K562 (cell line): Measurements from ENCODE around the gene SEC23B. TPM values are rescaled to one million over a fixed set of nuclear protein-coding genes. Genes with fewer than 3 reads are reported as not detected.

Experiments used
- ATF1 ChIP-seq, 2 experiments: fragments of 450-650 bp in 1 of 2; IDR thresholded peaks; 2 replicates each; pipeline ENCODE4 v1.6.1; 2016; ENCODE audit warnings: missing compliant biosample characterization in 1 of 2, missing genetic modification characterization in 1 of 2
- BCOR ChIP-seq: fragments of 450-650 bp; IDR thresholded peaks from 2 replicates; pipeline ENCODE4 v1.6.1; 2016
- CBX3 ChIP-seq, 2 experiments: IDR thresholded peaks; 1 replicate in 1 of 2; 2 replicates in 1 of 2; pipeline ENCODE4 v1.6.1; 2012; ENCODE audit warnings: inconsistent platforms in 2 of 2, low read length in 2 of 2, borderline replicate concordance in 1 of 2, control low read depth in 1 of 2
- CEBPG ChIP-seq, 3 experiments: fragments of 200-800 bp in 1 of 3; sonication (Bioruptor generic) in 1 of 3; sonication (generic) in 1 of 3; formaldehyde crosslinking in 1 of 3; IDR thresholded peaks in 2 of 3; conservative IDR thresholded peaks in 1 of 3; 2 replicates each; pipeline versions ENCODE4 v1.6.1 to v1.8.0; 2016 to 2022; ENCODE audit warnings: missing compliant biosample characterization in 2 of 3, missing genetic modification characterization in 2 of 3, mild to moderate bottlenecking in 1 of 3, missing genetic modification reagents in 1 of 3
- CREB1 ChIP-seq, 2 experiments: sonication (generic) in 1 of 2; formaldehyde crosslinking in 1 of 2; IDR thresholded peaks; 2 replicates each; pipeline versions ENCODE4 v1.6.1 to v1.8.0; 2012 to 2022; ENCODE audit warnings: inconsistent platforms in 1 of 2, mild to moderate bottlenecking in 1 of 2, missing genetic modification reagents in 1 of 2, moderate library complexity in 1 of 2
- ETS1 ChIP-seq: conservative IDR thresholded peaks from 2 replicates; pipeline ENCODE4 v1.6.1; 2011; ENCODE audit warnings: low read depth, mild to moderate bottlenecking, low read length; ENCODE audit not compliant: control insufficient read depth
- ILF3 ChIP-seq: fragments of 450-650 bp; IDR thresholded peaks from 2 replicates; pipeline ENCODE4 v1.6.1; 2018; ENCODE audit warnings: antibody characterized with exemption, mild to moderate bottlenecking, moderate library complexity, borderline replicate concordance
- IRF2 ChIP-seq: sonication (generic); formaldehyde crosslinking; IDR thresholded peaks from 2 replicates; pipeline ENCODE4 v1.8.1; 2022; ENCODE audit warnings: mild to moderate bottlenecking, missing genetic modification reagents
- MAFF ChIP-seq: IDR thresholded peaks from 2 replicates; pipeline ENCODE4 v1.6.1; 2012; ENCODE audit warnings: low read length, improper control_type of control experiment
- MECOM ChIP-seq: fragments of 250-450 bp; sonication (Bioruptor Pico); IDR thresholded peaks from 2 replicates; pipeline ENCODE4 v1.8.0; 2022; ENCODE audit warnings: inconsistent platforms
- MEF2A ChIP-seq: IDR thresholded peaks from 2 replicates; pipeline ENCODE4 v1.6.1; 2011; ENCODE audit warnings: low read depth, mild to moderate bottlenecking, low read length, moderate library complexity; ENCODE audit not compliant: control insufficient read depth
- NFE2L1 ChIP-seq: fragments of 450-650 bp; IDR thresholded peaks from 2 replicates; pipeline ENCODE4 v1.6.1; 2016; ENCODE audit warnings: missing genetic modification characterization, low read depth, mild to moderate bottlenecking, missing compliant biosample characterization, moderate library complexity, borderline replicate concordance
- U2AF1 ChIP-seq: fragments of 200-400 bp; formaldehyde crosslinking; optimal IDR thresholded peaks from 2 replicates; pipeline ENCODE3; 2017; ENCODE audit warnings: mild to moderate bottlenecking, low read depth, low read length, moderate library complexity
- VEZF1 ChIP-seq: fragments of 200-800 bp; sonication (Bioruptor generic); IDR thresholded peaks from 2 replicates; pipeline ENCODE4 v1.6.1; 2017; ENCODE audit warnings: missing genetic modification characterization, missing compliant biosample characterization
- ZBTB26 ChIP-seq: fragments of 450-650 bp; formaldehyde crosslinking; IDR thresholded peaks from 2 replicates; pipeline ENCODE4 v1.4.0; 2022; ENCODE audit warnings: missing genetic modification characterization
- ZBTB9 ChIP-seq: fragments of 450-650 bp; formaldehyde crosslinking; IDR thresholded peaks from 2 replicates; pipeline ENCODE4 v1.4.0; 2020; ENCODE audit warnings: mild to moderate bottlenecking, moderate library complexity
- ZNF354B ChIP-seq: fragments of 250-450 bp; sonication (Bioruptor Pico); IDR thresholded peaks from 2 replicates; pipeline ENCODE4 v1.4.0; 2020
- polyA plus RNA-seq, 8 experiments: library from polyadenylated mRNA; depleted of rRNA in 4 of 8; stranded (reverse) in 5 of 8; unstranded in 3 of 8; fragments of >200 nt; fragmentation: Nextera tagmentation in 2 of 8; fragmentation: Illumina TruSeq in 1 of 8; extraction: Ambion mirVana in 2 of 8; extraction: Trizol in 1 of 8; gene quantifications; 2 replicates each; pipeline versions ENCODE4 v1.2.1 to v1.2.3, GENCODE V29; 2011 to 2014; ENCODE audit warnings: inconsistent platforms in 1 of 8, missing spikeins in 1 of 8
- total RNA-seq, 7 experiments: library from RNA; depleted of rRNA in 6 of 7; stranded (reverse); fragments of >200 nt in 6 of 7; fragmentation: Illumina TruSeq in 2 of 7; extraction: Trizol in 2 of 7; gene quantifications; 2 replicates each; pipeline versions ENCODE4 v1.2.1 to v1.2.3, GENCODE V29; 2011 to 2021; ENCODE audit warnings: low replicate concordance in 1 of 7
- TF ChIP-seq, protein P1 (sequence below), 2 experiments: IDR thresholded peaks; 2 replicates each; pipeline ENCODE4 v1.6.1; 2011; ENCODE audit warnings: borderline replicate concordance in 1 of 2, control low read depth in 1 of 2, low read depth in 1 of 2, low read length in 1 of 2, mild to moderate bottlenecking in 1 of 2, mixed read lengths in 1 of 2, moderate library complexity in 1 of 2; ENCODE audit not compliant: insufficient read depth in 1 of 2, insufficient read length in 1 of 2, poor library complexity in 1 of 2, severe bottlenecking in 1 of 2; ENCODE audit errors: extremely low read depth in 1 of 2

The SEC23B gene
- total and polyA plus RNA-seq, 9 of the 15 experiments (the other 6 are each of a cell fraction or from before 2014, with no cell fraction given), result 31.7 to 70.2 (median 38.5) TPM

- peak; percentile 52; the same call in 1 of the 2 replicates for TF ChIP-seq VEZF1 (CRISPR knock-in tag)
- TF ChIP-seq ZBTB26 (CRISPR knock-in tag), result no peak
- TF ChIP-seq, protein P1, sequence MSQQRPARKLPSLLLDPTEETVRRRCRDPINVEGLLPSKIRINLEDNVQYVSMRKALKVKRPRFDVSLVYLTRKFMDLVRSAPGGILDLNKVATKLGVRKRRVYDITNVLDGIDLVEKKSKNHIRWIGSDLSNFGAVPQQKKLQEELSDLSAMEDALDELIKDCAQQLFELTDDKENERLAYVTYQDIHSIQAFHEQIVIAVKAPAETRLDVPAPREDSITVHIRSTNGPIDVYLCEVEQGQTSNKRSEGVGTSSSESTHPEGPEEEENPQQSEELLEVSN (IDR thresholded peaks at IDR 0.05; ENCODE audit: borderline replicate concordance in 1 of 2, extremely low read depth in 1 of 2, insufficient read depth in 1 of 2, insufficient read length in 1 of 2, low read depth in 1 of 2, low read length in 1 of 2, poor library complexity in 1 of 2, severe bottlenecking in 1 of 2), result peak; percentile 11 to 62
- TF ChIP-seq ETS1, result peak; percentile 17; the same call in 1 of the 2 replicates
- no peak for TF ChIP-seq MEF2A
- no peak for TF ChIP-seq MECOM (CRISPR knock-in tag)
- TF ChIP-seq BCOR, result no peak
- no peak; the same call in 1 of the 2 replicates for TF ChIP-seq CREB1 (IDR thresholded peaks at IDR 0.05)
- TF ChIP-seq CREB1 (CRISPR knock-in tag; IDR thresholded peaks at IDR 0.05), result 0 out of 2 replicates have a peak, but pooled peaks have one; percentile 30
- TF ChIP-seq MAFF, result no peak
- no peak for TF ChIP-seq ZNF354B (CRISPR knock-in tag)
- TF ChIP-seq ILF3, result no peak
- TF ChIP-seq CBX3 (IDR thresholded peaks at IDR 0.05; ENCODE audit: borderline replicate concordance in 1 of 2, low read length in 2 of 2), result no peak
- TF ChIP-seq NFE2L1, result no peak
- no peak for TF ChIP-seq ZBTB9
- no peak for TF ChIP-seq CEBPG (CRISPR knock-in tag; IDR thresholded peaks at IDR 0.05)
- TF ChIP-seq CEBPG (tag; conservative IDR thresholded peaks at IDR 0.05 in 1 of 2, IDR thresholded peaks at IDR 0.05 in 1 of 2), result no peak
- TF ChIP-seq U2AF1, result no peak
- no peak for TF ChIP-seq ATF1 (CRISPR knock-in tag; IDR thresholded peaks at IDR 0.05)
- TF ChIP-seq ATF1 (tag; IDR thresholded peaks at IDR 0.05), result peak; percentile 84
- no peak for TF ChIP-seq IRF2 (CRISPR knock-in tag)
These were observed 80.2 kb downstream of the SEC23B start, which contains the start of gene DTD1 (continued) for GRCh38 chr20:18587665-18588573.
